Neural cell (in vitro differentiated cells): ENCODE data around the gene DPP7. TPM values are rescaled to one million over a fixed set of nuclear protein-coding genes. Genes with fewer than 3 reads are reported as not detected.

Experiments used
- H2AFZ ChIP-seq: fragments of 200-600, 300-800 bp; sonication (generic), shearing (Covaris generic); 2 replicates; pipeline ENCODE4 v1.6.0; 2014; ENCODE audit warnings: low read depth, mild to moderate bottlenecking, antibody characterized with exemption, low read length, moderate library complexity
- H3F3A ChIP-seq: fragments of 200-600 bp; shearing (Covaris generic); 2 replicates; pipeline ENCODE4 v1.6.1; 2016; ENCODE audit warnings: mild to moderate bottlenecking, moderate library complexity, mixed read lengths, antibody characterized with exemption, low read length; ENCODE audit not compliant: insufficient read depth, poor library complexity, severe bottlenecking
- H3K27ac ChIP-seq: fragments of 200-600, 300-800 bp; sonication (generic), shearing (Covaris generic); 2 replicates; pipeline ENCODE4 v1.5.1; 2014; ENCODE audit warnings: mild to moderate bottlenecking, low read length, moderate library complexity
- H3K27me3 ChIP-seq: fragments of 300-800, 200-600 bp; sonication (generic), shearing (Covaris generic); 2 replicates; pipeline ENCODE4 v1.6.0; 2014; ENCODE audit warnings: mild to moderate bottlenecking, low read depth, low read length, moderate library complexity; ENCODE audit not compliant: insufficient read depth
- H3K36me3 ChIP-seq: fragments of 300-800, 200-600 bp; sonication (generic), shearing (Covaris generic); 2 replicates; pipeline ENCODE4 v1.5.1; 2014; ENCODE audit warnings: mild to moderate bottlenecking, antibody characterized with exemption, low read length, moderate library complexity; ENCODE audit not compliant: insufficient read depth
- H3K4me2 ChIP-seq: fragments of 300-800, 200-600 bp; sonication (generic), shearing (Covaris generic); 2 replicates; pipeline ENCODE4 v1.6.0; 2014; ENCODE audit warnings: mild to moderate bottlenecking, low read length
- H3K4me3 ChIP-seq: fragments of 300-800, 200-600 bp; sonication (generic), shearing (Covaris generic); 2 replicates; pipeline ENCODE4 v1.5.1; 2014; ENCODE audit warnings: mild to moderate bottlenecking, low read length, moderate library complexity
- H3K79me2 ChIP-seq: fragments of 200-600 bp; shearing (Covaris generic); replicated peaks from 2 replicates; pipeline ENCODE4 v1.6.0; 2014; ENCODE audit warnings: mild to moderate bottlenecking, low read length, moderate library complexity; ENCODE audit not compliant: insufficient read depth
- H3K9ac ChIP-seq: fragments of 300-800, 200-600 bp; sonication (generic), shearing (Covaris generic); 2 replicates; pipeline ENCODE4 v1.6.1; 2016; ENCODE audit warnings: mild to moderate bottlenecking, low read length, mixed read lengths
- H3K9me2 ChIP-seq: fragments of 200-600 bp; shearing (Covaris generic); 2 replicates; pipeline ENCODE4 v1.6.1; 2016; ENCODE audit warnings: mild to moderate bottlenecking, low read length, mixed read lengths; ENCODE audit not compliant: insufficient read depth
- H3K9me3 ChIP-seq: fragments of 200-600, 300-800 bp; sonication (generic), shearing (Covaris generic); 2 replicates; pipeline ENCODE4 v1.6.1; 2016; ENCODE audit warnings: mild to moderate bottlenecking, mixed run types, low read length, moderate library complexity, mixed read lengths
- H4K20me1 ChIP-seq: fragments of 200-600 bp; shearing (Covaris generic); 2 replicates; pipeline ENCODE4 v1.6.1; 2016; ENCODE audit warnings: mild to moderate bottlenecking, mixed run types; ENCODE audit not compliant: insufficient read depth
- CTCF ChIP-seq: fragments of 450-650 bp; IDR thresholded peaks from 2 replicates; pipeline ENCODE4 v1.5.1; 2014; ENCODE audit warnings: antibody characterized with exemption, mild to moderate bottlenecking, moderate library complexity; ENCODE audit not compliant: poor library complexity, severe bottlenecking
- EP300 ChIP-seq: fragments of 450-650 bp; conservative IDR thresholded peaks from 2 replicates; pipeline ENCODE4 v1.6.1; 2014; ENCODE audit warnings: antibody characterized with exemption, mild to moderate bottlenecking, moderate library complexity; ENCODE audit not compliant: poor library complexity, severe bottlenecking
- EZH2 ChIP-seq: fragments of 200-600, 300-800 bp; shearing (Covaris generic), sonication (generic); IDR thresholded peaks from 2 replicates; pipeline ENCODE4 v1.6.1; 2014; ENCODE audit warnings: antibody characterized with exemption, low read length, borderline replicate concordance, mild to moderate bottlenecking; ENCODE audit not compliant: insufficient read depth, poor library complexity, severe bottlenecking
- MXI1 ChIP-seq: fragments of 450-650 bp; conservative IDR thresholded peaks from 2 replicates; pipeline ENCODE4 v1.6.1; 2014; ENCODE audit warnings: antibody characterized with exemption, mild to moderate bottlenecking; ENCODE audit not compliant: poor library complexity, severe bottlenecking
- POLR2AphosphoS5 ChIP-seq: IDR thresholded peaks from 2 replicates; pipeline ENCODE4 v1.6.1; 2012
- RAD21 ChIP-seq: fragments of 450-650 bp; conservative IDR thresholded peaks from 2 replicates; pipeline ENCODE4 v1.6.1; 2014; ENCODE audit warnings: antibody characterized with exemption, mild to moderate bottlenecking, moderate library complexity
- REST ChIP-seq: IDR thresholded peaks from 2 replicates; pipeline ENCODE4 v1.6.1; 2012; ENCODE audit warnings: borderline replicate concordance
- SMC3 ChIP-seq: fragments of 450-650 bp; conservative IDR thresholded peaks from 2 replicates; pipeline ENCODE4 v1.6.1; 2014; ENCODE audit warnings: antibody characterized with exemption, mild to moderate bottlenecking, moderate library complexity; ENCODE audit not compliant: poor library complexity
- TAF1 ChIP-seq: IDR thresholded peaks from 2 replicates; pipeline ENCODE4 v1.6.1; 2012; ENCODE audit warnings: low read depth
- polyA plus RNA-seq: library from polyadenylated mRNA; depleted of rRNA; stranded (reverse); fragments of >200 nt; gene quantifications from 2 replicates; pipeline ENCODE4 v1.2.3, GENCODE V29; 2014

DPP7 gene
- polyA plus RNA-seq, 1 donor from 2014 or later, result 23.3 TPM

GRCh38 chr9:137161558-137162486 lies 47.3 kb upstream of the DPP7 start:
- no peak overlapping the region for H3K4me3 ChIP-seq
- no peak overlapping the region for H3K9ac ChIP-seq
- no peaks in the 10 kb centered on the region for H3K9me3 ChIP-seq
- no peak overlapping the region for H2AFZ ChIP-seq
- no peak overlapping the region for H3K27ac ChIP-seq
- H3K27me3 ChIP-seq, result peaks cover 89% of the 10 kb centered on the region
- TF ChIP-seq RAD21 (no peak), POLR2AphosphoS5 (no peak), CTCF (no peak), TAF1 (no peak), MXI1 (no peak), EZH2 (no peak)
- no peaks in the 10 kb centered on the region for H4K20me1 ChIP-seq
- H3K9me2 ChIP-seq, result no peaks in the 10 kb centered on the region
- H3F3A ChIP-seq, result no peaks in the 10 kb centered on the region
- H3K4me2 ChIP-seq, result no peak overlapping the region
- no peaks in the 10 kb centered on the region for H3K36me3 ChIP-seq
- H3K79me2 ChIP-seq, result no peaks in the 10 kb centered on the region

GRCh38 chr9:137160716-137161557 lies 46.4 kb upstream of the DPP7 start:
- Histone ChIP-seq H4K20me1 (no peaks in the 10 kb centered on the region), H2AFZ (no peak overlapping the region), H3K79me2 (no peaks in the 10 kb centered on the region), H3K9me3 (no peaks in the 10 kb centered on the region), H3K36me3 (no peaks in the 10 kb centered on the region), H3K27ac (no peak overlapping the region), H3K9ac (no peak overlapping the region), H3F3A (no peaks in the 10 kb centered on the region), H3K4me2 (no peak overlapping the region), H3K9me2 (no peaks in the 10 kb centered on the region), H3K4me3 (no peak overlapping the region), H3K27me3 (peaks cover 94% of the 10 kb centered on the region)
- TF ChIP-seq RAD21 (no peak), CTCF (no peak), EP300 (no peak), TAF1 (no peak), MXI1 (no peak), POLR2AphosphoS5 (no peak), EZH2 (no peak), SMC3 (no peak), REST (no peak)
